Vagina (tissue), 2 donors: ENCODE measurements around the gene ARMH3. TPM values are rescaled to one million over a fixed set of nuclear protein-coding genes. Genes with fewer than 3 reads are reported as not detected.

Experiments used
- DNase-seq, 2 donors: peaks; one replicate each; pipeline ENCODE4 v3.0.0-alpha.2; 2017; ENCODE audit errors: extremely low spot score in 2 of 2
- H3K27ac ChIP-seq: fragments of 200-600 bp; sonication (generic); one replicate; pipeline ENCODE4 v1.5.1; 2019
- H3K27me3 ChIP-seq: fragments of 200-600 bp; sonication (generic); one replicate; pipeline ENCODE4 v1.5.1; 2019
- H3K36me3 ChIP-seq, 2 donors: fragments of 200-600 bp; sonication (generic); one replicate each; pipeline ENCODE4 v1.5.1; 2017 to 2019
- H3K4me1 ChIP-seq: fragments of 200-600 bp; sonication (generic); one replicate; pipeline ENCODE4 v1.5.1; 2019
- H3K4me3 ChIP-seq, 2 donors: fragments of 200-600 bp; sonication (generic); 1 replicate in 1 of 2; 2 replicates in 1 of 2; pipeline ENCODE4 v1.5.1; 2016 to 2019
- H3K9me3 ChIP-seq: fragments of 200-600 bp; sonication (generic); one replicate; pipeline ENCODE4 v1.5.1; 2019
- CTCF ChIP-seq, 3 experiments: fragments of 450-650 bp in 2 of 3; fragments of 200-600 bp in 1 of 3; sonication (generic) in 1 of 3; IDR thresholded peaks; one replicate each; pipeline ENCODE4 v1.5.1; 2017 to 2019; ENCODE audit warnings: antibody characterized with exemption in 3 of 3, mild to moderate bottlenecking in 2 of 3, moderate library complexity in 2 of 3
- POLR2A ChIP-seq, 2 donors: fragments of 450-650 bp; IDR thresholded peaks; one replicate each; pipeline ENCODE4 v1.6.1; 2017; ENCODE audit warnings: antibody characterized with exemption in 2 of 2, mild to moderate bottlenecking in 2 of 2, moderate library complexity in 2 of 2
- POLR2AphosphoS5 ChIP-seq, 2 donors: sonication (generic); formaldehyde crosslinking; IDR thresholded peaks; one replicate each; pipeline ENCODE4 v1.9.0; 2017; ENCODE audit warnings: antibody characterized with exemption in 2 of 2, mild to moderate bottlenecking in 2 of 2, low read depth in 1 of 2; ENCODE audit not compliant: insufficient read depth in 1 of 2
- intact Hi-C: fragments of 100-400 bp; cut with DNase I; formaldehyde crosslinking; loops from one replicate; pipeline ENCODE4 v1.15.1; 2023
- total RNA-seq: library from RNA; depleted of rRNA; stranded (reverse); fragments of >200 nt; gene quantifications from one replicate; pipeline ENCODE4 v1.2.3, GENCODE V29; 2016

The ARMH3 gene
- total RNA-seq, 1 donor from 2014 or later = 26.5 TPM

DNA sequence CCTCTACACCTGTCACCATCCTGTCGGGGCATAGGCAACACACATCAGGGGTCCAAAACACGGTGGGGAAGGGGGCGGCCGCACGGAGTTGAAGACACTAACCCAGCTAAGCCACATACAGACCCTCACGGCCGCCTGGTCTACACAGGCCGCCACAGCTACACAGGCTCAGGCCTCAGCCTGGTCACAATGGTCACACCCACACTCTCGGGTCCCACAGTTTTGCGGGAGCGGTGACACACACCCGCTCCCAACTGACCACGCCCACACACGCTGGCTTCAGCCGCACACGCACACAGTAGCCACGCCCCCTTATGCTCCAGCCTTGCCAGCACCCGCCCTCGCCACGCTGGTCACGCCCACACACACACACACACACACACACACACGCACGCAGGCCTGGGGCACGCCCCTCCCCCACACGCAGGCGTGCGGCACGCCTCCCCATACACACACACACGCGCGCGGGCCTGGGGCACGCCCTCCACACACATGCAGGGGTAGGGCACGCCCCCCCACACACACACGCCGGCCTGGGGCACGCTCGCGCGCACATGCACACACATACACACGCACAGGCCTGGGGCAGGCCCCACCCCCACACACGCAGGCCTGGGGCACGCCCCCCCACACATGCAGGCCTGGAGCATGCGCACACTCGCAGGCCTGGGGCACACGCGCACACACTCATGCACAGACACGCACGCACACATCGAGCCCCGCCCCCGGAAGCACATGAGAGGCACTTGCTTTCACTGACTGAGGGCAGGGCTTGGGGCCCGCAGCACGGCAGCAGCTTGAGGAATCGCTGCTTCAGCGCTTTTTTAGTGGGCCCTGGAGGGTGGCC, 225.4 kb downstream of the ARMH3 start:
- DNase-seq = no peak
- intact Hi-C loops = no loop called here
- no peaks in the 10 kb centered on the region for H3K27me3 ChIP-seq

DNA sequence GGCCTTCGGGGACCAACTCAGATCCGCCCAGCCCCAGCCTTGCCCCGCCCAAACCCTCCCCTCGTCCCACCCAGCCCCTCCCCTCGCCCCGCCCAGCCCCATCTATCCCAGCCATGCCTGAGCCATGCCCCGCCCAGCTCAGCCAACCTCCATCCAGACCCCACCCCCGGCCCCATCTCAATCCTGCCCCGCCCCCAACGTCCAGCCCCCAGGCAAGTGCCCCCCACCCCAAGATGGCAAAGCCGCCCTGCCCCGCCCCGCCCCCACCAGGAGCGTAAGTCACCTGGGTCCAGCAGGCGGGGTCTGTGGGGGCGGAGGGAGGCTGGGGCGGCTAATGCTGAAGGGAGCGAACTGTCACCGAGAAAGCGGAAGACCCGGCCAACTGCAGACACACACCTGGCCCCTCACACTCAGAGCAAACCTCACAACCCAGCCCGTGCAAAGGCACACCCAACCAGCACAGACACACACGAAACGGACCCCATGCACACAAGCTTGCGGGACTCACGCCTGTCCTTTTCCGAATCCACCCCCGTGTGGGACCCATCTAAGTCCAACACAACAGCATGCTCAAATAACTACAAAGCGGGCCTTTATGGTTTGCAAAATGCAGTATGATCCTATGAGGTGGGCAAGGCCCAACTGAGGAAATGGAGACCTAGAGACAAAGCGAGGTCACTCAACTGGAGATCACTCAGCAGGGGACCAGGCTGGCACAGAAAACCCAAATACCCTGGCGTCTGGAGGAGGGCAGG, 226.2 kb downstream of the ARMH3 start:
- no peak for DNase-seq
- H3K9me3 ChIP-seq = no peaks in the 10 kb centered on the region
- H3K36me3 ChIP-seq = no peaks in the 10 kb centered on the region
- no peak for TF ChIP-seq POLR2AphosphoS5 (IDR thresholded peaks at IDR 0.05; ENCODE audit: insufficient read depth in 1 of 2, low read depth in 1 of 2)
- H3K27ac ChIP-seq = peak overlapping the region; percentile 63
- peaks cover 25% of the 10 kb centered on the region for H3K4me1 ChIP-seq
- peak overlapping the region; percentile 46 to 51 for H3K4me3 ChIP-seq
- intact Hi-C loops = no loop called here
- no peaks in the 10 kb centered on the region for H3K27me3 ChIP-seq

More for the DNA sequence above, 225.4 kb downstream of the ARMH3 start:
- H3K4me3 ChIP-seq = peak overlapping the region; percentile 46 to 51
- peaks cover 25% of the 10 kb centered on the region for H3K4me1 ChIP-seq
- no peaks in the 10 kb centered on the region for H3K9me3 ChIP-seq
- TF ChIP-seq POLR2AphosphoS5 (IDR thresholded peaks at IDR 0.05; ENCODE audit: insufficient read depth in 1 of 2, low read depth in 1 of 2) = peak; percentile 63 to 69
- no peak for TF ChIP-seq CTCF (IDR thresholded peaks at IDR 0.05)
- TF ChIP-seq POLR2A (IDR thresholded peaks at IDR 0.05) = no peak
- H3K36me3 ChIP-seq = no peaks in the 10 kb centered on the region
- H3K27ac ChIP-seq = peak overlapping the region; percentile 77

DNA sequence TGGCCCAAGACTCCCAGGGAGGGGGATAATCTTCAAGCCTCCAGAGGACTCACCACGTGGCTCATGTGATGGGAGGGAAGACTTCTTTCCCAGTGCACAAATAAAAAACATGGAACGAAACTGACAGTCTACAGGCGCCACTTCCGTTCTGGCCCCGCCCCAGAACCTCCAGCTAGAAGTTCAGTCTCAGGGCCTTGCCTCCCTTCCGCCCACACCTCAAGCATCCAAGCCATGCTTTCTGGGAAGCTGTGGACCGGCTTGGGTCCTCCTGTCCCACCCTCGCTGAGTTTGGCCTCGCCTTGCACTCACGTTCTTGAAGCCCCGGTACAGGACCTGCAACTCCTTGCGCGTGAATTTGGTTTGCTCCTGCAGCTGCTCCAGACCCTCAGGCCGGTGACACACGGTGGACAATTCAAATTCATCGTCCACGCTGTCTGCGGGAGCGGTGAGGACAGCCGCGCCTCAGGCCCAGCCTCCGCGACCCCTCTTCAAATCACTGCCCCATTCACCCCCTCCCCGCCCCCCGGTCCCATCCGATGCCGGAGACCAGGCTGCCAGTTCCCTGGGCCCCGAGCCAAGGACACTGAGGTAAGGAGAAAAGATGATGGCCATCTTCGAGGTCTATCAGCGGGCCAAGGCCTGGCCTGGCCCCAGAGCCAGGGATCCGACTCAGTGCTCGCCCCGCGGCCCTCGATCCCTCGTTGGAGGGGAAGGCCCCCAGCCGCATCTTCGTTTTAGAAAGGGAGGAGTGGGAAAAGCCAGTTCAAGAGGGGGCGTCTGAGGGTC, 227.0 kb downstream of the ARMH3 start:
- Histone ChIP-seq H3K27ac (peak overlapping the region; percentile 63), H3K4me3 (peak overlapping the region; percentile 46 to 51), H3K4me1 (peaks cover 25% of the 10 kb centered on the region), H3K36me3 (no peaks in the 10 kb centered on the region), H3K27me3 (no peaks in the 10 kb centered on the region), H3K9me3 (no peaks in the 10 kb centered on the region)
- TF ChIP-seq CTCF (IDR thresholded peaks at IDR 0.05) = no peak
- no peak for TF ChIP-seq POLR2AphosphoS5 (IDR thresholded peaks at IDR 0.05; ENCODE audit: insufficient read depth in 1 of 2, low read depth in 1 of 2)
- no peak for TF ChIP-seq POLR2A (IDR thresholded peaks at IDR 0.05)
- DNase-seq = no peak
- intact Hi-C loops = no loop called here

GRCh38 chr10:101827919-101828600, 227.9 kb downstream of the ARMH3 start:
- intact Hi-C loops = no loop called here
- no peak for DNase-seq
- no peaks in the 10 kb centered on the region for H3K36me3 ChIP-seq
- TF ChIP-seq POLR2A (IDR thresholded peaks at IDR 0.05) = no peak
- no peak for TF ChIP-seq CTCF (IDR thresholded peaks at IDR 0.05)
- no peak for TF ChIP-seq POLR2AphosphoS5 (IDR thresholded peaks at IDR 0.05; ENCODE audit: insufficient read depth in 1 of 2, low read depth in 1 of 2)
- peaks cover 25% of the 10 kb centered on the region for H3K4me1 ChIP-seq
- H3K4me3 ChIP-seq = no peak overlapping the region
- H3K9me3 ChIP-seq = no peaks in the 10 kb centered on the region
- no peak overlapping the region for H3K27ac ChIP-seq
- no peaks in the 10 kb centered on the region for H3K27me3 ChIP-seq
